ENCODE measurements around the gene HIVEP1. TPM values are rescaled to one million over a fixed set of nuclear protein-coding genes. Genes with fewer than 3 reads are reported as not detected.

The HIVEP1 gene
- total and polyA plus RNA-seq, 2 of the 8 experiments (the other 6 are each of a cell fraction or from before 2014, with no cell fraction given): 22.6 to 23.1 TPM

- TF ChIP-seq E2F6 (IDR thresholded peaks at IDR 0.05): no peak
- no peak for TF ChIP-seq TBP (IDR thresholded peaks at IDR 0.05; ENCODE audit: low read depth, low read length)
Measured at GRCh38 chr6:11973238-11973637, 38.9 kb upstream of the HIVEP1 start (continued).
